ENCODE data around the gene RASA3. TPM values are rescaled to one million over a fixed set of nuclear protein-coding genes. Genes with fewer than 3 reads are reported as not detected.

Gene RASA3
- total RNA-seq, 1 experiment from 2014 or later = 18.6 TPM

GRCh38 chr13:114066956-114067355 is 65.5 kb downstream of the RASA3 start:
- Histone ChIP-seq H3K4me2 (ENCODE audit: low read length) (no peak overlapping the region), H3K9ac (ENCODE audit: low read length) (no peak overlapping the region), H3K27me3 (ENCODE audit: insufficient read depth, low read length) (no peaks in the 10 kb centered on the region), H3K79me2 (ENCODE audit: insufficient read depth, low read length) (peaks cover 29% of the 10 kb centered on the region), H4K20me1 (ENCODE audit: insufficient read depth) (no peaks in the 10 kb centered on the region), H3K4me3 (replicated peaks in 1 of 2; ENCODE audit: low read depth in 1 of 2, low read length in 2 of 2) (no peak overlapping the region), H3K9me2 (ENCODE audit: insufficient read depth) (no peaks in the 10 kb centered on the region), H3K9me3 (ENCODE audit: control insufficient read depth in 1 of 2, insufficient read depth in 1 of 2, low read depth in 1 of 2, low read length in 2 of 2) (no peaks in the 10 kb centered on the region), H2AFZ (ENCODE audit: low read depth, low read length, poor library complexity, severe bottlenecking) (no peak overlapping the region), H3K36me3 (ENCODE audit: control insufficient read depth in 1 of 2, insufficient read depth in 2 of 2, low read length in 2 of 2) (0 out of 4 replicates have a peak, but pooled peaks cover 0 to 3% of the 10 kb centered on the region in 2 experiments), H3K27ac (ENCODE audit: low read depth, low read length) (peak overlapping the region; percentile 99; the same call in 1 of the 2 replicates), H3K4me1 (ENCODE audit: control insufficient read depth in 1 of 2, insufficient read depth in 2 of 2, low read length in 2 of 2) (peaks cover 31 to 44% of the 10 kb centered on the region in 2 experiments)
- BruUV-seq (replicated peaks) = no TSS peak
- DNase-seq (ENCODE audit: low read depth, low spot score) (no peak), ATAC-seq (no peak)
- CTCF ChIA-PET = no interaction called here
- no peak for TF ChIP-seq CTCF (IDR thresholded peaks at IDR 0.05 in 2 of 3, conservative IDR thresholded peaks at IDR 0.05 in 1 of 3; ENCODE audit: borderline replicate concordance in 1 of 3, insufficient read depth in 1 of 3, low read depth in 2 of 3, low read length in 2 of 3)
- no peak for TF ChIP-seq ZBTB33 (IDR thresholded peaks at IDR 0.05; ENCODE audit: extremely low read depth, insufficient replicate concordance, low read length)
- no peak for TF ChIP-seq CBX3 (IDR thresholded peaks at IDR 0.05; ENCODE audit: low read depth)
- TF ChIP-seq CEBPB (IDR thresholded peaks at IDR 0.05; ENCODE audit: low read depth) = no peak
- no peak for TF ChIP-seq EZH2phosphoT487 (IDR thresholded peaks at IDR 0.05; ENCODE audit: borderline replicate concordance)
- no peak for TF ChIP-seq POLR2AphosphoS5 (IDR thresholded peaks at IDR 0.05; ENCODE audit: low read depth, low read length)
- TF ChIP-seq REST (IDR thresholded peaks at IDR 0.05; ENCODE audit: low read depth) = no peak
- TF ChIP-seq FOSL1 (IDR thresholded peaks at IDR 0.05; ENCODE audit: low read depth) = no peak
- no peak for TF ChIP-seq YY1 (IDR thresholded peaks at IDR 0.05; ENCODE audit: extremely low read depth, insufficient replicate concordance, low read depth, low read length)
- TF ChIP-seq ATF3 (IDR thresholded peaks at IDR 0.05) = no peak
- no peak for TF ChIP-seq ZFX (IDR thresholded peaks at IDR 0.05)
- TF ChIP-seq TCF7L2 (IDR thresholded peaks at IDR 0.05; ENCODE audit: borderline replicate concordance, extremely low read depth, insufficient read depth, insufficient read length) = no peak
- TF ChIP-seq SIN3A (IDR thresholded peaks at IDR 0.05; ENCODE audit: low read depth) = no peak
- no peak for TF ChIP-seq SP1 (IDR thresholded peaks at IDR 0.05; ENCODE audit: low read depth)
- TF ChIP-seq EGR1 (IDR thresholded peaks at IDR 0.05; ENCODE audit: low read depth) = no peak
- no peak for TF ChIP-seq MAX (IDR thresholded peaks at IDR 0.05)
- TF ChIP-seq RAD21 (IDR thresholded peaks at IDR 0.05; ENCODE audit: low read depth) = no peak
- intact Hi-C loops (cut with micrococcal nuclease) = no loop called here
- POLR2A ChIA-PET = no interaction called here
- RAD21 ChIA-PET (ENCODE audit: low non-redundant PET in 1 of 2, low total read pairs in 2 of 2, uncharacterized antibody in 2 of 2, unreplicated experiment in 2 of 2) = no interaction called here

All from HCT116 (cell line).